Neural cell (in vitro differentiated cells): Measurements from ENCODE around the gene CNTNAP5.

ENCODE experiments used
- EP300 ChIP-seq: fragments of 450-650 bp; conservative IDR thresholded peaks from 2 replicates; pipeline ENCODE4 v1.6.1; 2014; ENCODE audit warnings: antibody characterized with exemption, mild to moderate bottlenecking, moderate library complexity; ENCODE audit not compliant: poor library complexity, severe bottlenecking
- EZH2 ChIP-seq: fragments of 200-600, 300-800 bp; shearing (Covaris generic), sonication (generic); IDR thresholded peaks from 2 replicates; pipeline ENCODE4 v1.6.1; 2014; ENCODE audit warnings: antibody characterized with exemption, low read length, borderline replicate concordance, mild to moderate bottlenecking; ENCODE audit not compliant: insufficient read depth, poor library complexity, severe bottlenecking
- MXI1 ChIP-seq: fragments of 450-650 bp; conservative IDR thresholded peaks from 2 replicates; pipeline ENCODE4 v1.6.1; 2014; ENCODE audit warnings: antibody characterized with exemption, mild to moderate bottlenecking; ENCODE audit not compliant: poor library complexity, severe bottlenecking
- POLR2AphosphoS5 ChIP-seq: IDR thresholded peaks from 2 replicates; pipeline ENCODE4 v1.6.1; 2012
- RAD21 ChIP-seq: fragments of 450-650 bp; conservative IDR thresholded peaks from 2 replicates; pipeline ENCODE4 v1.6.1; 2014; ENCODE audit warnings: antibody characterized with exemption, mild to moderate bottlenecking, moderate library complexity
- SMC3 ChIP-seq: fragments of 450-650 bp; conservative IDR thresholded peaks from 2 replicates; pipeline ENCODE4 v1.6.1; 2014; ENCODE audit warnings: antibody characterized with exemption, mild to moderate bottlenecking, moderate library complexity; ENCODE audit not compliant: poor library complexity
- TAF1 ChIP-seq: IDR thresholded peaks from 2 replicates; pipeline ENCODE4 v1.6.1; 2012; ENCODE audit warnings: low read depth
- TF ChIP-seq, protein P1 (sequence below): fragments of 450-650 bp; IDR thresholded peaks from 2 replicates; pipeline ENCODE4 v1.5.1; 2014; ENCODE audit warnings: antibody characterized with exemption, mild to moderate bottlenecking, moderate library complexity; ENCODE audit not compliant: poor library complexity, severe bottlenecking
- TF ChIP-seq, protein P2 (sequence below): IDR thresholded peaks from 2 replicates; pipeline ENCODE4 v1.6.1; 2012; ENCODE audit warnings: borderline replicate concordance

DNA sequence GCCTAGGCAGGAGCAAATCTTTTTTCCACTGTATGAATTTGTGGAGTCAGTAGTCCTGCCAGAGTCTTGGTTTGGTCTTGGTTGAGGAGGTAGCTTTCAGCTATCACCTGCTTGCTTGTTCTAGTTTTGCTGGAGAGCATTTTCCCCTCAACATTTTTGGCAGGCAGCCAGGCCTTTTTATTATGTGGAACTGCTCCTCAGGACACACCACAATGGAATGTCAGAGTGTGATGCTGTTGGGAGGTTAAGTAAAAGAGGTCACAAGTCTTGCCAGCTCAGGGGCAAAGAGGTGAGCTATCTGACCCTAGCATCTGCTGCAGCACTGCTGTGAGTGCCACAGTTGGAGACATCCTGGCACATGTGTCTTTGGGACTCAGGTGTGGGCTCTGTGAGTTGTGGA lies 258.0 kb downstream of the CNTNAP5 start:
- TF ChIP-seq, protein P1, sequence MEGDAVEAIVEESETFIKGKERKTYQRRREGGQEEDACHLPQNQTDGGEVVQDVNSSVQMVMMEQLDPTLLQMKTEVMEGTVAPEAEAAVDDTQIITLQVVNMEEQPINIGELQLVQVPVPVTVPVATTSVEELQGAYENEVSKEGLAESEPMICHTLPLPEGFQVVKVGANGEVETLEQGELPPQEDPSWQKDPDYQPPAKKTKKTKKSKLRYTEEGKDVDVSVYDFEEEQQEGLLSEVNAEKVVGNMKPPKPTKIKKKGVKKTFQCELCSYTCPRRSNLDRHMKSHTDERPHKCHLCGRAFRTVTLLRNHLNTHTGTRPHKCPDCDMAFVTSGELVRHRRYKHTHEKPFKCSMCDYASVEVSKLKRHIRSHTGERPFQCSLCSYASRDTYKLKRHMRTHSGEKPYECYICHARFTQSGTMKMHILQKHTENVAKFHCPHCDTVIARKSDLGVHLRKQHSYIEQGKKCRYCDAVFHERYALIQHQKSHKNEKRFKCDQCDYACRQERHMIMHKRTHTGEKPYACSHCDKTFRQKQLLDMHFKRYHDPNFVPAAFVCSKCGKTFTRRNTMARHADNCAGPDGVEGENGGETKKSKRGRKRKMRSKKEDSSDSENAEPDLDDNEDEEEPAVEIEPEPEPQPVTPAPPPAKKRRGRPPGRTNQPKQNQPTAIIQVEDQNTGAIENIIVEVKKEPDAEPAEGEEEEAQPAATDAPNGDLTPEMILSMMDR: no peak
- TF ChIP-seq EZH2 (no peak), RAD21 (no peak), POLR2AphosphoS5 (no peak), EP300 (no peak), MXI1 (no peak), SMC3 (no peak), TAF1 (no peak)
- TF ChIP-seq, protein P2, sequence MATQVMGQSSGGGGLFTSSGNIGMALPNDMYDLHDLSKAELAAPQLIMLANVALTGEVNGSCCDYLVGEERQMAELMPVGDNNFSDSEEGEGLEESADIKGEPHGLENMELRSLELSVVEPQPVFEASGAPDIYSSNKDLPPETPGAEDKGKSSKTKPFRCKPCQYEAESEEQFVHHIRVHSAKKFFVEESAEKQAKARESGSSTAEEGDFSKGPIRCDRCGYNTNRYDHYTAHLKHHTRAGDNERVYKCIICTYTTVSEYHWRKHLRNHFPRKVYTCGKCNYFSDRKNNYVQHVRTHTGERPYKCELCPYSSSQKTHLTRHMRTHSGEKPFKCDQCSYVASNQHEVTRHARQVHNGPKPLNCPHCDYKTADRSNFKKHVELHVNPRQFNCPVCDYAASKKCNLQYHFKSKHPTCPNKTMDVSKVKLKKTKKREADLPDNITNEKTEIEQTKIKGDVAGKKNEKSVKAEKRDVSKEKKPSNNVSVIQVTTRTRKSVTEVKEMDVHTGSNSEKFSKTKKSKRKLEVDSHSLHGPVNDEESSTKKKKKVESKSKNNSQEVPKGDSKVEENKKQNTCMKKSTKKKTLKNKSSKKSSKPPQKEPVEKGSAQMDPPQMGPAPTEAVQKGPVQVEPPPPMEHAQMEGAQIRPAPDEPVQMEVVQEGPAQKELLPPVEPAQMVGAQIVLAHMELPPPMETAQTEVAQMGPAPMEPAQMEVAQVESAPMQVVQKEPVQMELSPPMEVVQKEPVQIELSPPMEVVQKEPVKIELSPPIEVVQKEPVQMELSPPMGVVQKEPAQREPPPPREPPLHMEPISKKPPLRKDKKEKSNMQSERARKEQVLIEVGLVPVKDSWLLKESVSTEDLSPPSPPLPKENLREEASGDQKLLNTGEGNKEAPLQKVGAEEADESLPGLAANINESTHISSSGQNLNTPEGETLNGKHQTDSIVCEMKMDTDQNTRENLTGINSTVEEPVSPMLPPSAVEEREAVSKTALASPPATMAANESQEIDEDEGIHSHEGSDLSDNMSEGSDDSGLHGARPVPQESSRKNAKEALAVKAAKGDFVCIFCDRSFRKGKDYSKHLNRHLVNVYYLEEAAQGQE: no peak
